PC-9 (cell line): ENCODE measurements around the gene NKX2-3. TPM values are rescaled to one million over a fixed set of nuclear protein-coding genes. Genes with fewer than 3 reads are reported as not detected.

Source experiments
- BruUV-seq: library from RNA; stranded (reverse); fragments of 400-500 nt; replicated peaks from 2 replicates; lab custom pipeline; 2021; lab: Mats Ljungman, UMichigan
- CTCF ChIA-PET: fragments of 300-600 bp; sonication (Branson Sonifier 250); formaldehyde crosslinking; loops from one replicate; lab custom pipeline; 2022; ENCODE audit warnings: antibody characterized with exemption; lab: Charles Lee
- POLR2A ChIA-PET: fragments of 300-600 bp; sonication (Branson Sonifier 250); formaldehyde crosslinking; loops from one replicate; lab custom pipeline; 2022; ENCODE audit warnings: antibody characterized with exemption; ENCODE audit not compliant: unreplicated experiment; lab: Charles Lee
- DNase-seq, 2 experiments: peaks; one replicate each; pipeline versions ENCODE4 v3.0.0 to v3.0.0-alpha.2; 2015 to 2022; ENCODE audit warnings: mixed read lengths in 1 of 2
- H2AFZ ChIP-seq: fragments of 200-600 bp; sonication (generic); 2 replicates; pipeline ENCODE4 v1.8.1; 2017; ENCODE audit warnings: antibody characterized with exemption
- H3F3A ChIP-seq: fragments of 200-600 bp; sonication (generic); 2 replicates; pipeline ENCODE4 v1.8.1; 2017; ENCODE audit warnings: antibody characterized with exemption, mild to moderate bottlenecking, low read depth; ENCODE audit not compliant: insufficient read depth
- H3K27ac ChIP-seq: fragments of 200-600 bp; sonication (generic); 2 replicates; pipeline ENCODE4 v1.6.1; 2016; ENCODE audit warnings: mixed run types
- H3K27me3 ChIP-seq: fragments of 200-600 bp; sonication (generic); 2 replicates; pipeline ENCODE4 v1.6.1; 2016; ENCODE audit warnings: low read depth, mixed run types; ENCODE audit not compliant: insufficient read depth
- H3K36me3 ChIP-seq: fragments of 200-600 bp; sonication (generic); 2 replicates; pipeline ENCODE4 v1.6.1; 2016; ENCODE audit warnings: low read depth, mixed run types
- H3K4me1 ChIP-seq: fragments of 200-600 bp; sonication (generic); replicated peaks from 2 replicates; pipeline ENCODE4 v1.6.1; 2016; ENCODE audit warnings: mixed run types; ENCODE audit not compliant: insufficient read depth
- H3K4me2 ChIP-seq: fragments of 200-600 bp; sonication (generic); 2 replicates; pipeline ENCODE4 v1.6.1; 2017; ENCODE audit warnings: mixed run types
- H3K4me3 ChIP-seq: fragments of 200-600 bp; sonication (generic); 2 replicates; pipeline ENCODE4 v1.6.1; 2016; ENCODE audit warnings: mixed run types
- H3K79me2 ChIP-seq: fragments of 200-600 bp; sonication (generic); 2 replicates; pipeline ENCODE4 v1.6.1; 2017; ENCODE audit warnings: low read depth, mixed run types
- H3K9me2 ChIP-seq: fragments of 200-600 bp; sonication (generic); 2 replicates; pipeline ENCODE4 v1.8.1; 2017; ENCODE audit warnings: mild to moderate bottlenecking; ENCODE audit not compliant: insufficient read depth
- H3K9me3 ChIP-seq: fragments of 200-600 bp; sonication (generic); 2 replicates; pipeline ENCODE4 v1.8.1; 2016; ENCODE audit warnings: low read depth; ENCODE audit not compliant: insufficient read depth
- H4K20me1 ChIP-seq: fragments of 200-600 bp; sonication (generic); 2 replicates; pipeline ENCODE4 v1.8.1; 2017; ENCODE audit not compliant: insufficient read depth
- CTCF ChIP-seq: fragments of 200-600 bp; sonication (generic); conservative IDR thresholded peaks from 2 replicates; pipeline ENCODE4 v1.6.1; 2017; ENCODE audit warnings: mixed run types, antibody characterized with exemption, mild to moderate bottlenecking, moderate library complexity
- EZH2 ChIP-seq: fragments of 200-600 bp; sonication (generic); IDR thresholded peaks from 2 replicates; pipeline ENCODE4 v1.8.0; 2017; ENCODE audit warnings: antibody characterized with exemption, low read depth
- intact Hi-C: fragments of 100-400 bp; cut with micrococcal nuclease; formaldehyde crosslinking; loops from one replicate; pipeline ENCODE4 v1.10.0; 2022; ENCODE audit not compliant: unreplicated experiment
- total RNA-seq: library from RNA; stranded (reverse); gene quantifications from 2 replicates; pipeline ENCODE4 v1.2.3, GENCODE V29; 2021

Gene NKX2-3
- total RNA-seq, 1 experiment from 2014 or later: not detected

- intact Hi-C loops: loop anchor here (5.0 kb wide), 2 partner anchors 125 to 170 kb away; no protein-coding TSS in a partner anchor
- Histone ChIP-seq H3K4me1 (no peaks in the 10 kb centered on the region), H2AFZ (no peak overlapping the region), H3K9me2 (no peaks in the 10 kb centered on the region), H3F3A (no peaks in the 10 kb centered on the region), H3K4me2 (no peak overlapping the region), H3K36me3 (no peaks in the 10 kb centered on the region), H3K79me2 (no peaks in the 10 kb centered on the region), H3K4me3 (no peak overlapping the region), H3K27me3 (no peaks in the 10 kb centered on the region), H3K27ac (no peak overlapping the region), H3K9me3 (no peaks in the 10 kb centered on the region), H4K20me1 (no peaks in the 10 kb centered on the region)
- ChIA-PET CTCF (interaction anchor here (0.7 kb wide), 1 partner anchor 69 kb away, joined by 3 read pairs; no protein-coding TSS in a partner anchor), POLR2A (interaction anchor here (0.7 kb wide), 1 partner anchor 17 kb away, joined by 3 read pairs; no protein-coding TSS in a partner anchor)
- no peak for DNase-seq
- TF ChIP-seq CTCF (no peak), EZH2 (no peak)
- BruUV-seq: no TSS peak
Observed at GRCh38 chr10:99562631-99563030, 29.9 kb downstream of the NKX2-3 start.

- Histone ChIP-seq H3K79me2 (no peaks in the 10 kb centered on the region), H2AFZ (no peak overlapping the region), H3K9me3 (no peaks in the 10 kb centered on the region), H3K4me3 (no peak overlapping the region), H3K4me1 (no peaks in the 10 kb centered on the region), H3K36me3 (no peaks in the 10 kb centered on the region), H3K27ac (no peak overlapping the region), H3F3A (no peaks in the 10 kb centered on the region), H3K27me3 (no peaks in the 10 kb centered on the region), H3K4me2 (no peak overlapping the region), H3K9me2 (no peaks in the 10 kb centered on the region), H4K20me1 (no peaks in the 10 kb centered on the region)
- intact Hi-C loops: loop anchor here (5.0 kb wide), 2 partner anchors 127 to 172 kb away; no protein-coding TSS in a partner anchor
- CTCF ChIA-PET: no interaction called here
- BruUV-seq: no TSS peak
- TF ChIP-seq EZH2: no peak
- TF ChIP-seq CTCF: no peak
- DNase-seq: no peak
- POLR2A ChIA-PET: no interaction called here
Observed at GRCh38 chr10:99564361-99564760, 31.6 kb downstream of the NKX2-3 start.

- H3K79me2 ChIP-seq: no peaks in the 10 kb centered on the region
- H3K36me3 ChIP-seq: no peaks in the 10 kb centered on the region
- CTCF ChIA-PET: no interaction called here
- no peaks in the 10 kb centered on the region for H3K9me2 ChIP-seq
- no peaks in the 10 kb centered on the region for H3K9me3 ChIP-seq
- TF ChIP-seq EZH2: no peak
- no peak for TF ChIP-seq CTCF
- no peaks in the 10 kb centered on the region for H3F3A ChIP-seq
- no TSS peak for BruUV-seq
- POLR2A ChIA-PET: no interaction called here
- intact Hi-C loops: no loop called here
- no peak overlapping the region for H3K4me3 ChIP-seq
- no peak for DNase-seq
- no peaks in the 10 kb centered on the region for H3K27me3 ChIP-seq
- H3K4me2 ChIP-seq: no peak overlapping the region
- no peaks in the 10 kb centered on the region for H3K4me1 ChIP-seq
- H2AFZ ChIP-seq: no peak overlapping the region
- no peak overlapping the region for H3K27ac ChIP-seq
- H4K20me1 ChIP-seq: no peaks in the 10 kb centered on the region
Observed at GRCh38 chr10:99565166-99565565, 32.4 kb downstream of the NKX2-3 start.
